GM19324 (cell line): ENCODE data around the gene HAPLN1.

Experiments used
- ATAC-seq: cut with Tn5 transposase; IDR thresholded peaks from one replicate; pipeline ENCODE4 v1.9.1; 2021; ENCODE audit warnings: mild to moderate bottlenecking, moderate library complexity; ENCODE audit not compliant: unreplicated experiment, low FRiP score

HAPLN1 gene

DNA sequence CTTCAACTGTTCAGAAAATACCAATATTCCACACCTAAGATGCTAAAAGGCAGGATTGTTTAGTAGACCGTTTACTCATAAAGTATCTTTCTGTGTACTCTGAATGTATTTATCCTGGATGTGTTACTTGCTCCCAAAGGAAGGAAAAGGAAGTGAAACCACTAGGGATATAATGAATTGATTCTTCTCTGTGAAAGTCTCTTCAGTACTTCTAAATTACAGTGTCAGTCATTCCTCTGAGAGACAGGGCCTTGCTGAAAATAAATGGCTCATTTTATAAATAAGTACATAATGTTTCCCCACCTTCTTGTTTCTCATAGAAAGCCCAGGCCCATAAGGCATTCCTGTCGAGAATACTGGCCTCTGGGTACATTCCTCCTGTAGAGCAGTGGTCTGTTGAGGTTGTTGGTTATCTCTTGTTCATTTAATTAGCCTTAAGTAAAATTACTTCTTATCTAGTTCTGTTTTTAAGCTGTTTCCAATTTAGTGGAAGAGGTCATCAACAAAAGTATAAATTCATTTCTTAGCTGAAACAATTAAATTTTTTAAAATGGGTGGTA lies 1.6 kb downstream of the HAPLN1 start:
- no peak for ATAC-seq

DNA sequence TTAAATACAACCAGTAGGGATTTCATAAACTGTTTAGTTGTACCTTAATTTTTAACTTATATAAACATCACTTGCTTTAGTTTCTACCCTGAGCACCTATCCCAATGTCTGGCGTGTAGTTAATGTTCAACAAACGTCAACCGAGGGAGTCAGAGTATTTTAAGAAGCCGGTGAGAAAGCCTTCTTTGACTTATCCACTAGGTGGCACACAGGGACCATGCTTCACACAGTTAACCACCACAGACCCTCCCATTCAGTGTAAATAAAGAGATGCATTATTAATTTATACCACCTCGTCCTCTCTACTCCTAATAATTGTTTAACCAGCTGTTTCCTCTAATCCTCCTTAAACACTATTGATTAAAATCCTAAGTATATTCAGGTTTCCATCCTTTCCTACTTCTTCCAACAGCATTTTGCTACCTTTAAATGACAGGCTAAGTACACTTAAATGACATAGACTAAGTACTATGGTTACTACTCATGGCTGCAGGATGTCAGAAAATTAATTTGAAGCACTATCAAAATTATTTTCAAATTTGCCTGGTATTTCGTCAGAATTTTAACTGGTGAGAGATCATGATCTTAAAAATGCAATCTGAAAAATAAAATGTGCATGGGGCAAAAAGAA lies 2.3 kb downstream of the HAPLN1 start:
- ATAC-seq, result peak; percentile 73

DNA sequence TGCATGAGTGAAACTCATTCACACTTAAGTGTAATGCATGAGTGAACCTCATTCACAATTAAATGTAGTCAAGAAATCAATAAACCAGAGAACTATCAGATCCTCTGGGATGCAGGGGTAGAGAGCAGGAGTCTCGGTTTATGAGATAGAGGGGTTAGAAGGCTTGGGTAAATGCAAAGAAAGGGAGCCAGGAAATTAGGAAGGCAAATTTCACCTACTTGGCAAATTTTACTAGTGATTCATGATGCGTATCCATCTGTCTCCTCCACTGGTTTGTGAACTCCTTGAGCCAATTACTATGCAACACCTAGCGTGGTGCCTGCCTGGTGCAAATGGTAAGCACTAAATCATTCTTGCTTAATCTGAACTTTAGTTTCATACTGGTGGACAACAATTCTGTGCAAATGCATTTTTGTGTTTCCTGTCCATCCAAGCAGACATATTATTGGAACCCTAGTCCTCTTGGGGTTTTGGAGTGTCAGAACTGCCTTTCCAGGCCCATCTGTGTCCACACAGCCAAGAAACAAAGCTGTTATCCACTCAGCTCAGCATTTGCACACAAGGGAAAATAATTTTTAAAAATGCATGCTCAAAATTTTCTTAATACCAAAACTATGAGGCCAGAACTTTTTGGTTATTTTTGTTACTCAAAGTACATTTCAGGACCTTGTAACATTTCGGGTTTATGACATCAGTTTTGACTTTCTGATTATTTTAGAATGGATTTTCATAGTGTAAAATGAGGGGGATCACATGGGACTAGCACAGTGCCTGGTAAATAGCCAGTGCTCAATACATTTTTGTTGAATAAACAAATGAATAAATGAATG lies 5.2 kb downstream of the HAPLN1 start:
- no peak for ATAC-seq

DNA sequence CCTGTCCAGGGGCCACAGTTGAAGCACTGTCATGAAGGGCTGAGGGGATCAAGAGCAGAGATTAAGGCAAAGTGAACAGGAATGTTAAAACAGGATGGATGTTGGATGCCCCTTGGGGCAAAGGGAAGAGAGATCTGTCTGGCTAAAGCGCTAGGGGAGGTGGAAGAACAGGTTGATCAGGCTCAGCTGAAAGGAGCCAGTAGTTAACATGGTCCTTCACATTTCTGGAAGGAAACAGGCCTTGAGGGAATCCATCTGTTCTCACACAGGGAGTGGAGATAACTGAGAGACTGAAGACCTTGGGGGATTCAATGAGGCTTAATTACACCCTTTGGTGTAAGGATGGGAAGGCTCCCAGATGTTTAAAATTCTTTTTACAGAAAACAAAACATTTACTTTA lies 5.8 kb downstream of the HAPLN1 start:
- no peak for ATAC-seq

DNA sequence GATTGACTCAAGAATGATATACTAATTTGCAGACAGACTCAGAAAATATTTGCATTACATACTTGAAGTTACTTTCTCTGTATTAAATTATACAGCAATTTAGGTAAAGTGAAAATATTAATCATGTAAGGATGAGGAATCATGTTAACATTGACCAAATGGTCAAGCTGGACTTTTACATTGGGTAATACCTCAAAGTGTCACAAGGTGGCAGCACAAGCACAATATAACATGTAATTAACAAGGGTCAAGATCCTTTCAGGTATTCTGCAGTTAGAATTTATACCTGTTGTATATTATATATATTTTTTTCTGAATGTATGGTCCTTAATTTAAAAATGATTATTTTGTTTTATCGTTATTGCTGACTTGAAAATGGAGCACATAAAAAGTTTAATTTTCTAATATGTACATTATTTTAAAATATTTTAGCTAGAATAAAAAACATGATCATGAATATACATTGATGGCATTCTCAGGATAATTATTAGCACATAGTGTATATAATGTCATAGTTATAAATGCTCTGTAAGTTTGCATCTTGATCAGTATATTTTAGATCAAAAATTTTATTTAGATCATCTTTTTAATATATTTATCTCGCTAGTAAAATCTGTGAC lies 8.6 kb downstream of the HAPLN1 start:
- ATAC-seq, result peak; percentile 49

DNA sequence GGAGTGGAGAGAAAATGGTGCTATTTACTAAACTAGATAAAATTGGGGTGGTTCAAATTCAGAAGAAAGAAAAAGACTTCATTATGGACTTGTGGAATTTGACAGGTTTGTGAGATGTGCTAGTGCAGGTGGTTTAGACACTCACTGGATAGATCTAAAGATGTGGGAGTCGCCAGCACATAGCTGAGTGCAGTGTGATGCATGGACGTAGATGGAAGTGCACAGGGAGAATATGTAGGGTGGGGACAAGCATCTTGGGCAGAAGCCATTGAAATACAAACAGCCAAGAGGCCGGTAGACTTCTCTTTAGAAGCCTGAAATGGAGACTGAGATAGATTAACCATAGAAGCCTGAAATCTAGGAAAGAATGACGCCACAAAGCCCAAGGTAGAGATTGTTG lies 10.7 kb downstream of the HAPLN1 start:
- no peak for ATAC-seq

DNA sequence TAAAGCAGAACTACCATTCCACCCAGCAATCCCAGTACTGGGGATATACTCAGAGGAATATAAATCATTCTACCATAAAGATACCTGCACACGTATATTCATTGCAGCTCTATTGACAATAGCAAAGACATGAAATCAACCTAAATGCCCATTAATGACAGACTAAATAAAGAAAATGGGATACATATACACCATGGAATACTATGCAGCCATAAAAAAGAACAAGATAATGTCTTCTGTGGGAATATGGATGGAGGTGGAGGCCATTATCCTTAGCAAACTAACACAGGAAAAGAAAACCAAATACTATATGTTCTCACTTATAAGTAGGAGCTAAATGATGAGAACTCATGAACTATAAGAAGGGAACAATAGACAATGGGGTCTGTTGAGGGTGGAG lies 12.5 kb downstream of the HAPLN1 start:
- no peak for ATAC-seq

DNA sequence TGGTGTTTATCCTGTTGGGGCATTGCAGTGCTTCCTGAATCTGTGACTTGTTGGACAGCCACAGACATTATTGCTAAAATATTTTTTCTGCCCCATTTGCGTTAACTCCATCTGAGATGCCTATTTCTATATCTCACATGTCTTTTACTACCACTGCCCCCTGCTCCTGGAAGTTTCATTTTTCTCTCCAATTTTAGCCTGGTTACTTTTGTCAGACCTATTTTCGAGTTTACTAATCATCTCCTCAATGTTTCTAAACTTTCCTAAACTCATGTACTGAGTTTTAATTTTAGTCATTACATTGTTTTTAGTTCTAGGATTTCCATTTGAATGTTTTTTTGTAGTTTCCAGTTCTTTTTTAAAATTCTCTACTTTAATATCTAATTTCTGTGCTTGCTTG lies 17.6 kb downstream of the HAPLN1 start:
- no peak for ATAC-seq

DNA sequence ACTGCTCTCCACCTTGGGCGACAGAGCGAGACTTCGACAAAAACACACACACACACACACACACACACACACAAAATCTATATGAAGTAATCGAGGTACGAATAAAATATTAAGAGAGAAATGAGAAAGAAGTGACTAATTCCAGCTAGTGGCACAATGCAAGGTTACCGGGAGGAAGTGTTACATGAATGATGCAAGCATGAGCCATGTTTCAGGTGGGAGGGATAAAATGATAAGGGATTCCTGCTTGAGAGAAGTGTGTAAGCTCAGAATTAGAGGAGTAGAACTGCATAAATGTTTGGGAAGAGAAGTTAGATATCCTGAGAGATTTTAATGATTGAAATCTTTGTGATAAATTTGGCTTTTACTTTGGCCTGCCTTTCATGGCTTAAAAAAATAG lies 18.8 kb downstream of the HAPLN1 start:
- no peak for ATAC-seq

DNA sequence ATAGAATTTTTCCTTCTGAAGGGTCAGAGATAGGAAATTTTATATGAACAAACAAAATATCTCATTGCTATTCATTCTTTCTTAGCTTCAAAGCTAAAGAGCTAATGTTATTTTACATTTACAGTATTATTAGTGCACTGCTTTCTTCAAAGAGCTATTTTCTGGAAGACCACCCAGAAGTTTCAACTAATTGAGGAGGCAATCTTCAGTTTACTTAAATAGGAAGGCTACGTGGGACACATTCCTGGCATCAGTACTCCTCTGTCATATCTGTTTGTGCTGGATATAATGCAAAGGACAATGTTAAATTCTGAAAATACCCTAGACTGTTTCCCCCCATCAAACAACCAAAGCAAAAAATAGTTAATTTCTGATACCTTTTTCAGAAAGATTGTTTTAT lies 30.8 kb downstream of the HAPLN1 start:
- ATAC-seq, result no peak

DNA sequence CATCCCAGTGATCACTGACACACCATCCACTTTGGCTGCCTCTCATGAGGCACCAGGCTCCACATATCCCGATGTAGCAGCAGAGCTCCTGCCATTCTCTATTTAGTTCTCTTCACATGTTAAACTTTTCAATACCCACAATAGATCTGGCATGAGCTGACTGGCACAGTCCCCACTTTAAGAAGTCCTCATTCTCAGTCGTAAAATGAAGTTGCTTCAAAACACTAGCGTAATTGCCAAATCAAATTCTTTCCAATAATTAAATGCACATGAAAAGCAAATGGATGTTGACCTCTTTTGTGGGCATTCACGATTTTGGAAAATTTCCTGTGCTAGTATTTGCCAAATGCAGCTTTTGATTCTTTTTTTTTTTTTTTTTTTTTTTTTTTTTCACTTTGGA lies 32.4 kb downstream of the HAPLN1 start:
- no peak for ATAC-seq

DNA sequence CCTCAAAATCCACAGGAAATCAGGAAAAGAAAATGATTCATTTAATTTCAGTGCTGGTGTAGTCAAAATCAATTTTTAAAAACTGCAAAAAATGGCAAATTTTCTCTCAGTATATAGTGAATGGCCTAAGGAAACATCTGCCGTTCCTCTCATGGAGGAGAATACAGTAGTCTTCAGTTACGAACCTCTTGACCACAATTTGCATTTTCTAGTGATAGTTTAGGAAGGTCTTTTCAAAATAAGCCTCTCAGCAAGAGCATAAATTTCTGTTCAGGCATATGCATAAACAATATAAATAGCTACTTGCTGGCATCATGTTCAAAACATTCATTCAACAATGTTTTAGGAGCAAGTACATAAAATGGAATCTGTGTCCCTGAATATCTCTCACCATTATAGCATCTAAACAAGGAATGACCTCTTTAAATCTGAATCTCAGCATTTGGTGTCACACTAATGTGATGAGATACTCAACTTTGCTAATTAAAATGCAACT lies 33.5 kb downstream of the HAPLN1 start:
- no peak for ATAC-seq

DNA sequence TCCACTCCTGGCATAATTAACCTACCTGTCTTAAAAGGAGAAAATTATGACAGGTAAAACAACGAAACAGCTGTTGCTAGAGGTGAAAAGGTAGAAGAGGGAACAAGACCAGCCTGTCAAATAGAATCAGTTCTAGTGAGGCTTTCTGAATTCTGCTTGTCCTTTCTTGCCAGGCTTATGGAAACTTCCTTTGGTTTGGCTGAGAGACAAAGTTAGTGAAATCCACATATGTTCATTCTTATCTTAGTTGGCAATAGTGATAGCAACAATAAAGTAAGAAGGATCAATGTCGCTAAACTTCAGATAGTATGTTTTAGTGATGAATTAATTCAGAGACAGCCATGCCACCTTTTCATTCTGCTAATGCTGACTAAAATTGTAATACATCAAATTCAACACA lies 34.4 kb downstream of the HAPLN1 start:
- no peak for ATAC-seq

DNA sequence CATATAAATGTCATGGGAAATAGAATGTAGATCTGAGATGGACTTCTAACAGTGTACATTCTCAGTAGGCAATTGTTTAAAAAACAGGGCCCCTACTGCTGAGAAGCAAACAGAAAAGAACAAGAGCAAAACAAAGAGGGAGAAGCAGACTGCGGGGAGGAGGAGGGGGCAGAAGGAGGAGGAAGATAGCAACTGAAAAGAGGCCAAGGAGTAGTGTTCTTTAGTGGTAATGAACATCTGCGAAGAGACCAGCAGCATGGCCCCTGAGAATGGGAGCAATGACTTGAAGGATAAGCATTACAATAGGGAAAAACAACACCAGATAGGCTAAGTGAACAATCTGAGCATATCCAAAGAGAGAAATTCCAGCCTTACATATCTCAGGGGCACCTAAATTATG lies 36.8 kb downstream of the HAPLN1 start:
- no peak for ATAC-seq

DNA sequence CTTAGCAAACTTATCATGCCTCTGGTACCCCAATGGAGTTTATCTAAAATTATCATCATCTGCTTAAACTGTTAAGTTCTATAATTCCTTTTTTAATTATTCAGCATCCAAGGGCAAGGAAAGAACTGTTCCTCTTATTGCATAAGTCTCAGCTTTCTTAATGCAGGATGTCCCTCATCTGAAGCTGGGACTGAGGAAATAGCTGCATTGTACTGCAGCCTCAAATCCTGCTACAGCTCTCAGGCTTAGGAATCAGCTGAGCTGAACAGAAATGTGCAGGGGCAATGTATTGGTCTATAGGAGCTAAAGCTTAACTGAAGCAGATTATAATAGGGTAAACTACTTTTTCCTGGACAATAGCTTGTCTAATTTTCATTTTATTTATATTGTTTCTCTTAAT lies 48.0 kb downstream of the HAPLN1 start:
- no peak for ATAC-seq

DNA sequence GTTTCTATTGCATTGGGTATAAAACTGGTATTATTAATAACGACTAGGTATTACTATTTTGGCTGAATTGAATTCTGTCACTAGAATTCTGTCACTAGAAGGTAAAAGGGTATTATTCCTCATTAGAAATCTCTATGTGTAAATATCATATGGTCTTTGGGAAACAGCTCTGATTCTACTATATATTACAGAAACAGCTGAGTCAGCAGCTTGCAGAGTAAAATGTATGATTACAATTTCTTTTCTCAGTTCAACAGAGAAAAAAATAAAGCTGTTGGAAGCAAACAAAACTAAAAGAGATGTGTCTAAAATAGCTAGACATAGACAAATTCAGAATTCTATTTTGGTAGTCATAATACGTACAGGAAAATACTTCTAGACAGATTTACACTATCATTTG lies 48.5 kb downstream of the HAPLN1 start:
- ATAC-seq, result no peak

DNA sequence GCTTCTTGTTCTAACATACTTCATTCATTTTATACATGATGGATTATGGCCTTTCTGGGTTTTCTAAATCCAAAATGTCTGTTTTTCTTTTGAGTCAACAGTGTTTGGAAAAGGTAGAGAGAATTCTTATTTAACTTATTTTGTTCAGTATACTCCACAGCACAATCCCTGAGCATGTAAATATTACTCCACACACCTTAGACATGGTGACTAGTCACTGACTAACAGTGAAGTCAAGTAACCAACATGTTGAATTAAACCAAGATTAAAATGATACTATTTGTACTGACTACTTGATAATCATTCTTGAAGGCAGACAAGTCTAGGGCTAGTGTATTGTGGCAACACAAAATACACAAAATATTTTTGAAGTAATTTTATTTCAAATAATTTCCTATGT lies 55.0 kb downstream of the HAPLN1 start:
- ATAC-seq, result no peak

DNA sequence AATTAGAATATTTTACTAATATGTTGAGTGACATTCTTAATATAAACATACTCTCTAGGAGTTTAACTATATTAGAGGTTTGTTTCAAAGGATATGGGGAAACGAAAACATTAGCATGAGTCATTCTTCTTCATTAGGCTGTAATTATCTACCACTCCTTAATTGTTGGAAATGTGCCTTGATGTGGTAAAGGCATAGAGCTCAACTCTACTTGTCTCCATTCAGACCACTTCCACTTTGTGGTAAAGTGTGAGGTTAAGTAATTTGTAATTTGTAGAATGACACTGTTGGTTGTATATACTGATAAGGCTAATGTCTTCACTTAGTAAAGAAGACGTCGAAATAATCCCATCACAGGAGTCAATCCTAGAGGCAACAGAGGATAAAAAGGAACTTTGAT lies 58.1 kb downstream of the HAPLN1 start:
- ATAC-seq, result no peak

DNA sequence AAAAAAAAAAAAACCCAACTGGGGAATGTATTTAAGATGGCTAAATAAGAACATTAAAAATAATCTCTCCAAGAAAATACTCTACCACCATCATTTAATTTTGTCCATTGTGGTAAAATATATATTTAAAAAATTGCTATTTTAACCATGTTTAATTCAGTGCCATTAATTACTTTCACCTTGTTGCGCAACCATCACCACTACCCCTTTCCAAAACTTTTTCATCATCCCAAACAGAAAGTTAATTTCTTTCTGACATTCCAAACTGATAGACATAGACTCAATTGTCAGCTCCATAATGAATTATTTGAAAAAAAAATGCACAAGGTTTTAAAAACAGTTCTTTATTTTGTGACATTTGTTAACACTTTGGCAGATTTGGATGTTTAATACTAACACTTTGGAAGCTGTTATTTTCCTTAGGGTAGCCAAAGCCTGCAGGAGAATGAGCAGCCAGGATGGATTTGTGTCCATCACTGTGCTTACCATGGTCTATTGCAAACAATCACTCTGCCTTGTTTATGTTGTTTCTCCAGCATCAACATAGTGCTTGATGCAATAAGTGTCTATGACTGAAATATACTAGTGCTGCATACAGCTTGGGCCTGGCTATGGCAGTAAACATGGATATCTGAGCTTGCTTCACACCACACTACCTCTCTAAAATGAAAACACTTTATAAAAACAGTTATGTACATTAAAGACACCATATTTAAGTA lies 62.7 kb downstream of the HAPLN1 start:
- no peak for ATAC-seq

DNA sequence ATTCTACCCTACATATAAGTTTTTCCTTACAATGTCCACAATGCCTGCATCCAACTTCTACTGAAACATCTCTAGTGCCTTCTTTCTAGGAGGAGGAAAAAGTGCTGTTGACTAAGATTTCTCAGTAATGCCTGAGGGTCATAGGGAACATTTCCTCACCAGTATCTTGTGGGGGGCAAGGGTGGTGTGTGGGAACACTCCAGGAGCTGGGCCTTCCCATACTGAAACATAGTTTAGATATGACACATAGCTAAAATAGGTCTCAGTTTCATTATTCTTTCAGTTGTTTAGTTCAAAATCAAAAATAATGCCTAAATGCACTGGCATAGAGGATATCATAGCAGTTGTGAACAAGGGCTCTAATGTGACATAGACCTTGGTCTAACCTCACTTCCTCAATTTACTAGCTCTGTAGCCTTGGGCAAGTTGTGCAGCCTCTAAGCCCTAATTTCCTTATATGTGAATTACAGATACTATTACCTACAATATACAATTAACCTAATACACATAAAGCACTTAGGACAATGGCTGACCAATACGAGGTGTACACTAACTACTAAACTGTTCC lies 66.1 kb downstream of the HAPLN1 start:
- no peak for ATAC-seq
